Stimulated activated naive CD8-positive, alpha-beta T cell treated with anti-CD3 and anti-CD28 coated beads, Interleukin-15, amount 100 ng/mL, for 72 hours (primary cell): ENCODE measurements around the gene A2M.

Experiments
- ATAC-seq: fragments of 150-1000 bp; cut with Tn5 transposase; 2 replicates; pipeline ENCODE4 v1.10.0; 2021; ENCODE audit warnings: mild to moderate bottlenecking, moderate library complexity
- DNase-seq, 2 donors: peaks; one replicate each; pipeline ENCODE4 v3.0.0; 2021 to 2022
- H3K27ac Mint-ChIP-seq, 2 donors: one replicate each; pipeline ENCODE4 v1.8.0; 2022; ENCODE audit warnings: mild to moderate bottlenecking in 2 of 2, mixed read lengths in 2 of 2, moderate library complexity in 2 of 2
- H3K27me3 Mint-ChIP-seq: one replicate; pipeline ENCODE4 v1.8.0; 2022; ENCODE audit warnings: mixed read lengths
- H3K4me1 Mint-ChIP-seq: one replicate; pipeline ENCODE4 v1.8.0; 2022; ENCODE audit warnings: mild to moderate bottlenecking, mixed read lengths
- H3K4me3 Mint-ChIP-seq, 2 donors: one replicate each; pipeline ENCODE4 v1.8.0; 2022; ENCODE audit warnings: mild to moderate bottlenecking in 2 of 2, mixed read lengths in 2 of 2, moderate library complexity in 1 of 2
- H3K9me3 Mint-ChIP-seq, 2 donors: one replicate each; pipeline ENCODE4 v1.8.0; 2022; ENCODE audit warnings: mixed read lengths in 2 of 2

A2M gene

GRCh38 chr12:9027161-9028059 is 88.3 kb downstream of the A2M start:
- Mint-ChIP-seq H3K27me3 (no peaks in the 10 kb centered on the region), H3K27ac (peak overlapping the region; percentile 79 to 97), H3K9me3 (no peaks in the 10 kb centered on the region), H3K4me3 (peak overlapping the region; percentile 26 to 51), H3K4me1 (peaks cover 28% of the 10 kb centered on the region)
- ATAC-seq (no peak), DNase-seq (peak; percentile 70 to 87)

- H3K4me3 Mint-ChIP-seq: no peak overlapping the region
- H3K4me1 Mint-ChIP-seq: peaks cover 19% of the 10 kb centered on the region
- peak; percentile 31 for ATAC-seq
- no peaks in the 10 kb centered on the region for H3K9me3 Mint-ChIP-seq
- no peaks in the 10 kb centered on the region for H3K27me3 Mint-ChIP-seq
- H3K27ac Mint-ChIP-seq: no peak overlapping the region
- DNase-seq: no peak
These were observed 91.2 kb downstream of the A2M start for GRCh38 chr12:9024512-9024911.

- Mint-ChIP-seq H3K27ac (no peak overlapping the region), H3K4me3 (no peak overlapping the region), H3K4me1 (peaks cover 6% of the 10 kb centered on the region)
These were observed 93.1 kb downstream of the A2M start for GRCh38 chr12:9022592-9022991.

More at GRCh38 chr12:9022592-9022991, 93.1 kb downstream of the A2M start:
- DNase-seq (no peak), ATAC-seq (no peak)
- no peaks in the 10 kb centered on the region for H3K27me3 Mint-ChIP-seq
- peaks cover 1 to 3% of the 10 kb centered on the region in 2 donors for H3K9me3 Mint-ChIP-seq
